Measurements from ENCODE around the gene TMEM220. TPM values are rescaled to one million over a fixed set of nuclear protein-coding genes. Genes with fewer than 3 reads are reported as not detected.

TMEM220 gene
- polyA plus RNA-seq, 1 of the 3 experiments (the other 2 are of a cell fraction) = 2.7 TPM

DNA sequence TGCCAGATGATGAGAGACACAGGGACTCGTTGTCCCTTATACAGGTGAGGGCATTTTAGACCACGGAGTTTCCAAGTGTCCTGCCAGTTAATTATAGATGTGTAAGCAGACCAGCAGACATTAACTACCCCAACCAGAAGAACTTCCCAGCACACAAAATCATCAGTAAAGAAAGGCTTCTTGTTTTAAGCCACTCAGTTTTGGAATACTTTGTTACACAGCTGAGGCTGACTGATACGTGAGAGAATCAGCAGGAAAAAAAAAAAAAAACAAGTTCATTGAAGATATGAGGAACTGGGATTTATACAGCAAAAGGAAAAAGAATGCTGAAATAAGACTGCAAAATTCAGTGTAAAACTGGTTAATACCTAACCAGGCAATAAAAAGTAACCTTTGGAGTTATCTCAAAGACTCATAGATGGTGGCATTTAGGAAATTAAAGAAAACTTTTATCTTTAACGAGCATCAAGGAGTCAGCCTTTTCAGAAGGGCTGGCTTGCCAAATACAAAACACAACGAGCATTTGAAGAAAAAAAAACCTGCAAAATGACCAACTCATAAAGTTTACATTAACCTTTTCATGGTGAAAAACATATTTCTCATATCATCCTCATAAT lies 46.0 kb upstream of the TMEM220 start (continued):
- TF ChIP-seq SMC3 (IDR thresholded peaks at IDR 0.05; ENCODE audit: low read depth, low read length) = no peak
- TF ChIP-seq TAF1 (IDR thresholded peaks at IDR 0.05; ENCODE audit: borderline replicate concordance, low read depth, low read length) = no peak
- TF ChIP-seq GATA2 (CRISPR knock-in tag; IDR thresholded peaks at IDR 0.05) = no peak
- no peak for TF ChIP-seq YY1 (IDR thresholded peaks at IDR 0.05; ENCODE audit: low read depth)

DNA sequence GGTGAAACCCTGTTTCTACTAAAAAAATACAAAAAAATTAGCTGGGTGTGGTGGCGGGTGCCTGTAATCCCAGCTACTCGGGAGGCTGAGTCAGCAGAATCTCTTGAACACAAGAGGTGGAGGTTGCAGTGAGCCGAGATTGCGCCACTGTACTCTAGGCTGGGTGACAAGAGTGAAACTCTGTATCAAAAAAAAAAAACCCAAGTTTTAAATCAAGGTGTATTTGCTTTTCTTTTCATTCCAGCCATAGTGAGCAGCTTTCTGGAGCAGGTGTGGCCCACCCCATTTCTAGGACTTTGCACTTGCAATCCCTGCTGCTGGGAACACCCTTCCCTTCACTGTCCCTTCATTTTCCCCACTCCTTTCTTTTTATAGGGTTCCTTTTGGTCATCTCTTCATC lies 45.2 kb upstream of the TMEM220 start:
- Histone ChIP-seq H2AFZ (ENCODE audit: low read depth) (no peak overlapping the region), H3K4me1 (ENCODE audit: control insufficient read depth in 1 of 2, insufficient read depth in 2 of 2, low read depth in 1 of 2, low read length in 1 of 2) (peaks cover 0 to 4% of the 10 kb centered on the region in 2 experiments; a peak in 1 of 4 replicates), H3K9me2 (no peaks in the 10 kb centered on the region), H3F3A (replicated peaks; ENCODE audit: insufficient read depth) (no peaks in the 10 kb centered on the region), H3K4me2 (no peak overlapping the region), H4K20me1 (ENCODE audit: insufficient read depth) (no peaks in the 10 kb centered on the region), H3K27ac (ENCODE audit: low read depth in 2 of 2, low read length in 1 of 2) (no peak overlapping the region), H3K4me3 (ENCODE audit: low read depth in 2 of 2, low read length in 1 of 2) (no peak overlapping the region), H3K79me2 (ENCODE audit: insufficient read depth) (no peaks in the 10 kb centered on the region), H3K36me3 (replicated peaks in 1 of 2; ENCODE audit: control insufficient read depth in 1 of 2, insufficient read depth in 2 of 2, low read length in 1 of 2) (no peaks in the 10 kb centered on the region), H3K9me3 (no peaks in the 10 kb centered on the region), H3K9ac (no peak overlapping the region), H3K27me3 (ENCODE audit: insufficient read depth) (no peaks in the 10 kb centered on the region)
- no peak for DNase-seq
- WGBS (ENCODE audit: low lambda C conversion rate) = 34% methylated on average over 4 of the region's 4 CpGs
- ChIA-PET CTCF (no interaction called here), POLR2A (no interaction called here)
- TF ChIP-seq EZH2phosphoT487 (IDR thresholded peaks at IDR 0.05; ENCODE audit: borderline replicate concordance, low read depth) (no peak), TCF12 (IDR thresholded peaks at IDR 0.05) (no peak)

DNA sequence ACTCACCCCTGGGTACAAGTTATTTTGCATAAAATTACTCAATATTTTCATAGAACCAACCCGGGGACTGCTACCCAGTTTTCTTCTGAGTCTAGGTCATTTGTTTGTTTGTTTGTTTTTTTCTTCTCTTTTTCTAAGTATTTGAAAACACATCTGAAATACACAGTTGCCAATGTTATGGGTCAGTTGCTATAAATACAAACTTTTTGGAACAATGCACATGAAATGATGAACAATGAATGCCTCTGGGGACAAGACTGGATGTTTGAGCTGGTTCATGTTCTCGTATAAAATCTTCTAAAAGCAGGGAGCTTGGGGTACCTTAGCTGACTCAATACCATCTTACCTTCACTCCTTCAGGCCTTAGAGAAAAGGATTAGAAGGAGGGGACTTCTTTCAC lies 43.6 kb upstream of the TMEM220 start:
- Histone ChIP-seq H4K20me1 (ENCODE audit: insufficient read depth) (no peaks in the 10 kb centered on the region), H3K36me3 (replicated peaks in 1 of 2; ENCODE audit: control insufficient read depth in 1 of 2, insufficient read depth in 2 of 2, low read length in 1 of 2) (no peaks in the 10 kb centered on the region), H3K27ac (ENCODE audit: low read depth in 2 of 2, low read length in 1 of 2) (no peak overlapping the region), H3K9me2 (no peaks in the 10 kb centered on the region), H3K9ac (no peak overlapping the region), H3K4me1 (ENCODE audit: control insufficient read depth in 1 of 2, insufficient read depth in 2 of 2, low read depth in 1 of 2, low read length in 1 of 2) (peaks cover 0 to 10% of the 10 kb centered on the region in 2 experiments; a peak in 1 of 4 replicates), H3K9me3 (no peaks in the 10 kb centered on the region), H3K4me3 (ENCODE audit: low read depth in 2 of 2, low read length in 1 of 2) (no peak overlapping the region), H3F3A (replicated peaks; ENCODE audit: insufficient read depth) (no peaks in the 10 kb centered on the region), H2AFZ (ENCODE audit: low read depth) (no peak overlapping the region), H3K79me2 (ENCODE audit: insufficient read depth) (no peaks in the 10 kb centered on the region), H3K4me2 (no peak overlapping the region), H3K27me3 (ENCODE audit: insufficient read depth) (no peaks in the 10 kb centered on the region)
- no peak for DNase-seq
- ChIA-PET CTCF (interaction anchor here (1.1 to 3.0 kb wide), 6 partner anchors 10 to 72 kb away, joined by 3 to 17 read pairs (median 6); no protein-coding TSS in a partner anchor), POLR2A (no interaction called here)
- TF ChIP-seq, protein P1, sequence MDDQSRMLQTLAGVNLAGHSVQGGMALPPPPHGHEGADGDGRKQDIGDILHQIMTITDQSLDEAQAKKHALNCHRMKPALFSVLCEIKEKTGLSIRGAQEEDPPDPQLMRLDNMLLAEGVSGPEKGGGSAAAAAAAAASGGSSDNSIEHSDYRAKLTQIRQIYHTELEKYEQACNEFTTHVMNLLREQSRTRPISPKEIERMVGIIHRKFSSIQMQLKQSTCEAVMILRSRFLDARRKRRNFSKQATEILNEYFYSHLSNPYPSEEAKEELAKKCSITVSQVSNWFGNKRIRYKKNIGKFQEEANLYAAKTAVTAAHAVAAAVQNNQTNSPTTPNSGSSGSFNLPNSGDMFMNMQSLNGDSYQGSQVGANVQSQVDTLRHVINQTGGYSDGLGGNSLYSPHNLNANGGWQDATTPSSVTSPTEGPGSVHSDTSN (IDR thresholded peaks at IDR 0.05) = no peak
- TF ChIP-seq, protein P2, sequence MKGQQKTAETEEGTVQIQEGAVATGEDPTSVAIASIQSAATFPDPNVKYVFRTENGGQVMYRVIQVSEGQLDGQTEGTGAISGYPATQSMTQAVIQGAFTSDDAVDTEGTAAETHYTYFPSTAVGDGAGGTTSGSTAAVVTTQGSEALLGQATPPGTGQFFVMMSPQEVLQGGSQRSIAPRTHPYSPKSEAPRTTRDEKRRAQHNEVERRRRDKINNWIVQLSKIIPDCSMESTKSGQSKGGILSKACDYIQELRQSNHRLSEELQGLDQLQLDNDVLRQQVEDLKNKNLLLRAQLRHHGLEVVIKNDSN (IDR thresholded peaks at IDR 0.05; ENCODE audit: borderline replicate concordance, low read depth) = no peak
- no peak for TF ChIP-seq TEAD4 (IDR thresholded peaks at IDR 0.05; ENCODE audit: borderline replicate concordance, insufficient read depth)
- TF ChIP-seq GABPA (IDR thresholded peaks at IDR 0.05; ENCODE audit: low read depth) = no peak
- TF ChIP-seq RCOR1 (IDR thresholded peaks at IDR 0.05; ENCODE audit: low read length) = no peak
- TF ChIP-seq TCF12 (IDR thresholded peaks at IDR 0.05) = no peak
- no peak for TF ChIP-seq FOXM1 (IDR thresholded peaks at IDR 0.05; ENCODE audit: low read depth)
- TF ChIP-seq RFX5 (IDR thresholded peaks at IDR 0.05; ENCODE audit: low read length) = no peak
- no peak for TF ChIP-seq NFIC (IDR thresholded peaks at IDR 0.05; ENCODE audit: borderline replicate concordance)
- TF ChIP-seq ELF1 (IDR thresholded peaks at IDR 0.05) = no peak
- TF ChIP-seq MEF2A (IDR thresholded peaks at IDR 0.05; ENCODE audit: borderline replicate concordance, low read depth) = no peak
- no peak for TF ChIP-seq RAD21 (IDR thresholded peaks at IDR 0.05; ENCODE audit: low read length)
- TF ChIP-seq, protein P3, sequence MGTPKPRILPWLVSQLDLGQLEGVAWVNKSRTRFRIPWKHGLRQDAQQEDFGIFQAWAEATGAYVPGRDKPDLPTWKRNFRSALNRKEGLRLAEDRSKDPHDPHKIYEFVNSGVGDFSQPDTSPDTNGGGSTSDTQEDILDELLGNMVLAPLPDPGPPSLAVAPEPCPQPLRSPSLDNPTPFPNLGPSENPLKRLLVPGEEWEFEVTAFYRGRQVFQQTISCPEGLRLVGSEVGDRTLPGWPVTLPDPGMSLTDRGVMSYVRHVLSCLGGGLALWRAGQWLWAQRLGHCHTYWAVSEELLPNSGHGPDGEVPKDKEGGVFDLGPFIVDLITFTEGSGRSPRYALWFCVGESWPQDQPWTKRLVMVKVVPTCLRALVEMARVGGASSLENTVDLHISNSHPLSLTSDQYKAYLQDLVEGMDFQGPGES (IDR thresholded peaks at IDR 0.05; ENCODE audit: low read depth, low read length) = no peak
- no peak for TF ChIP-seq EZH2phosphoT487 (IDR thresholded peaks at IDR 0.05; ENCODE audit: borderline replicate concordance, low read depth)
- no peak for TF ChIP-seq RXRA (IDR thresholded peaks at IDR 0.05; ENCODE audit: borderline replicate concordance, low read depth)
- TF ChIP-seq TAF1 (IDR thresholded peaks at IDR 0.05; ENCODE audit: borderline replicate concordance, low read depth, low read length) = no peak
- no peak for TF ChIP-seq EP300 (IDR thresholded peaks at IDR 0.05; ENCODE audit: borderline replicate concordance in 1 of 2, low read depth in 1 of 2, low read length in 1 of 2)
- WGBS (ENCODE audit: low lambda C conversion rate) = 49% methylated on average over 2 of the region's 2 CpGs

All from SK-N-SH (cell line).